IPS-11a (cell line): ENCODE measurements around the gene NSD1.

Experiments used
- H3K4me3 ChIP-seq: one replicate; pipeline ENCODE4 v1.5.1; 2013; ENCODE audit warnings: low read depth, low read length, control low read depth

NSD1 gene, protein sequence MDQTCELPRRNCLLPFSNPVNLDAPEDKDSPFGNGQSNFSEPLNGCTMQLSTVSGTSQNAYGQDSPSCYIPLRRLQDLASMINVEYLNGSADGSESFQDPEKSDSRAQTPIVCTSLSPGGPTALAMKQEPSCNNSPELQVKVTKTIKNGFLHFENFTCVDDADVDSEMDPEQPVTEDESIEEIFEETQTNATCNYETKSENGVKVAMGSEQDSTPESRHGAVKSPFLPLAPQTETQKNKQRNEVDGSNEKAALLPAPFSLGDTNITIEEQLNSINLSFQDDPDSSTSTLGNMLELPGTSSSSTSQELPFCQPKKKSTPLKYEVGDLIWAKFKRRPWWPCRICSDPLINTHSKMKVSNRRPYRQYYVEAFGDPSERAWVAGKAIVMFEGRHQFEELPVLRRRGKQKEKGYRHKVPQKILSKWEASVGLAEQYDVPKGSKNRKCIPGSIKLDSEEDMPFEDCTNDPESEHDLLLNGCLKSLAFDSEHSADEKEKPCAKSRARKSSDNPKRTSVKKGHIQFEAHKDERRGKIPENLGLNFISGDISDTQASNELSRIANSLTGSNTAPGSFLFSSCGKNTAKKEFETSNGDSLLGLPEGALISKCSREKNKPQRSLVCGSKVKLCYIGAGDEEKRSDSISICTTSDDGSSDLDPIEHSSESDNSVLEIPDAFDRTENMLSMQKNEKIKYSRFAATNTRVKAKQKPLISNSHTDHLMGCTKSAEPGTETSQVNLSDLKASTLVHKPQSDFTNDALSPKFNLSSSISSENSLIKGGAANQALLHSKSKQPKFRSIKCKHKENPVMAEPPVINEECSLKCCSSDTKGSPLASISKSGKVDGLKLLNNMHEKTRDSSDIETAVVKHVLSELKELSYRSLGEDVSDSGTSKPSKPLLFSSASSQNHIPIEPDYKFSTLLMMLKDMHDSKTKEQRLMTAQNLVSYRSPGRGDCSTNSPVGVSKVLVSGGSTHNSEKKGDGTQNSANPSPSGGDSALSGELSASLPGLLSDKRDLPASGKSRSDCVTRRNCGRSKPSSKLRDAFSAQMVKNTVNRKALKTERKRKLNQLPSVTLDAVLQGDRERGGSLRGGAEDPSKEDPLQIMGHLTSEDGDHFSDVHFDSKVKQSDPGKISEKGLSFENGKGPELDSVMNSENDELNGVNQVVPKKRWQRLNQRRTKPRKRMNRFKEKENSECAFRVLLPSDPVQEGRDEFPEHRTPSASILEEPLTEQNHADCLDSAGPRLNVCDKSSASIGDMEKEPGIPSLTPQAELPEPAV (N-terminal part only)

GRCh38 chr5:177133096-177133852 lies at the start of gene NSD1:
Gene NSD1 (plus strand): TSS chr5:177133773. CDS start chr5:177135104, 1,331 bp downstream.
- peak within 1 kb of the TSS; percentile 83 for H3K4me3 ChIP-seq

GRCh38 chr5:177084175-177084574 lies 49.4 kb upstream of the NSD1 start:
- H3K4me3 ChIP-seq: no peak overlapping the region

DNA sequence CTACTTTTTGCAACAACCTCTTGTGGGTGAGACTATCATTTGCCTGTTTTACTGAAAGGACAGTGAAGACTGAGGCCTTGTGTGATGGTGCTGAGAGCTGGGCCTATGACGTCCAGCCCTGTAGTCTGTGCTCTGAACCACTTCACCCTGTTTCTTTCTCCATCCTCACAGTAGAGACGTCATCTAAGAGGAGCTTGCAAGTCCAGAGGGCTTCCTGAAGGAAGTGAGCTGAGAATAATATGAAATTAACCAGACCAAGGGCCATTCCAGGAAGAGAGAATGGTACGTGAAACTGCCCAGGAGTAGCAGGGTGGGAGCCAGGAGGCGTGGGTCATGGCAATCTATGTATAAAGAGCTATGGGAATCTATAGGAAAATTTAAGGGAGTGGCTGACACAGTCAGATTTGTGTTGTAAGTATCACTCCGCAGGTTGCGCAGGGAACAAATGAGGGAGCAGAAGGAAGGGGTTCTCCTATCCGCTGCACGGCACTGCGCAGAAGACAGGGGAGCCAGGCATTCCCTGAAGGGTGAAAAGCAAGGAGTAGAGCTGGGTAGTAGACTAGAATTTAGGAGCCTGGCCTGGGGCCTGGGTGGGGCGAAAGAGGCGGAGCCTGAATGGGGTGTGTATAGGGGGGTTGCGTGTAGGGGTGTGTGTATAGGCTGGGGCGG lies 47.5 kb upstream of the NSD1 start:
- H3K4me3 ChIP-seq: peak overlapping the region; percentile 8

DNA sequence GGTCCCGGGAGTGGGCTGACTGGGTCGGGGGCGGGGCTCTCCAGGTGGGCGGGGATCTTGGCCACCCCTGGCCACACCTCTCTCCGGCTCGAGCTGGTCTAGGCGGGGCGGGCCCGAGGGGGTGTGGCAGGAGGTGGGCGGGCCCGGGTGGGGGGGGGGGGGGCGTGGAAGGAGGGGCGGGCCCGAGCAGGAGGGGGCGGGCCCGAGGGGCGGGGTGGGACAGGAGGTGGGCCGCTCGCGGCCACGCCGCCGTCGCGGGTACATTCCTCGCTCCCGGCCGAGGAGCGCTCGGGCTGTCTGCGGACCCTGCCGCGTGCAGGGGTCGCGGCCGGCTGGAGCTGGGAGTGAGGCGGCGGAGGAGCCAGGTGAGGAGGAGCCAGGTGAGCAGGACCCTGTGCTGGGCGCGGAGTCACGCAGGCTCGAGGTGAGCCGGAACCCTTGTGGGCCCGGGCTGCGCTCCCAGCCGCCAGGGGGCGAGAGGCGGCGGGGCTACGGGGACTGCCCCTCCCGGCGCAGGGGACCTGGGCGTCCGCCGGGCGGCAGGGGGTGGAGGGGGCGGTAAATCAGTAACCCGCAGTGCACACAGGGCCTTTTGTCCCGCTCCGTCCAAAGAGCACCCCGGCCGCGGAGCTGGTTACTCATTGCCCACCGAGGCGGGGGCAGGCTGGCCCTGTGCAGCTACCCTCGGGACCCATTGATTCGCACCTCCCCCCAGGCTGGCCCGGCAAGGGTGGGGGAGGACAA lies 46.7 kb upstream of the NSD1 start, which contains the start of gene FGFR4:
TSS of gene FGFR4 (plus strand) at position 262 of the 744 bp plus-strand sequence. CDS start 2,688 bp downstream, outside the sequence.
- H3K4me3 ChIP-seq: peak within 1 kb of the TSS; percentile 61

DNA sequence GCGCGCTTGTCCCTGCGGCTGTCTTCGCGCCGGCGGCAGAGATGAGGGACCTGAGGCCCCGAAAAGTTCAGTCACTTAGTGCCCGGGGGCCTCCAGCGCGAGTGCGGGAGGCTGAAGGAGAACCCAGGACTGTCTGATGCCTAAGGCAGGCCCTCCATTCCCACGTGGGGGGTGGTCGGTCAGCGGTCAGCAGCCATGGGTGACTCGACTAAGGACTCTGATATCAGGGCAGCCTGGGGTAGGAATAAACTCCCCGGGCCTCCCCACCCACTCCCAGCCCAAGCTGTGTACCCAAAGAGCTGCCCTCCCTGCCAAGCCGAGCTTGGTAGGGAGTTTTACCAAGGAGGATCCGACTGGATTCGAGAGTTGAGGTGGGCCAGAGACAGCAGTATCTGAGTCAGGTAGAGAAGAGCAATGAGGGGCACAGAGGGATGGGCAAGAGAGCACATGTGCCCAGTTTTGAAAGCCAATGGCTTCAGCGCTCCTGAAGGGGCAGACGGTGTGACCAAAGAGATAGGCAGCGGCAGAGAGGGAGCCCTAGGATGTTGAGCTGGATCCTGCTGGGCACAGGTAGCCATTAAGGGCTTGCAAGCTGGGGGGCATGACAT lies 46.1 kb upstream of the NSD1 start:
- peak overlapping the region; percentile 61 for H3K4me3 ChIP-seq

DNA sequence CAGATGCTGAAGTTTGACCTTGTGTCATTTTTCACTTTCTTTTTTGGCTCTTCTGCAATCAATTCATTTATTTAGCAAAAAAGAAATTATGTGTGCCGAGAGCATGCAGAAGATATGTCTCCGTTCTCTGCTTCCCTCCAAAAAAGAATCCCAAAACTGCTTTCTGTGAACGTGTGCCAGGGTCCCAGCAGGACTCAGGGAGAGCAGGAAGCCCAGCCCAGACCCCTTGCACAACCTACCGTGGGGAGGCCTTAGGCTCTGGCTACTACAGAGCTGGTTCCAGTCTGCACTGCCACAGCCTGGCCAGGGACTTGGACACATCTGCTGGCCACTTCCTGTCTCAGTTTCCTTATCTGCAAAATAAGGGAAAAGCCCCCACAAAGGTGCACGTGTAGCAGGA lies 44.4 kb upstream of the NSD1 start:
- no peak overlapping the region for H3K4me3 ChIP-seq

- H3K4me3 ChIP-seq: no peak overlapping the region
Observed at GRCh38 chr5:177089825-177090641, 43.5 kb upstream of the NSD1 start.

DNA sequence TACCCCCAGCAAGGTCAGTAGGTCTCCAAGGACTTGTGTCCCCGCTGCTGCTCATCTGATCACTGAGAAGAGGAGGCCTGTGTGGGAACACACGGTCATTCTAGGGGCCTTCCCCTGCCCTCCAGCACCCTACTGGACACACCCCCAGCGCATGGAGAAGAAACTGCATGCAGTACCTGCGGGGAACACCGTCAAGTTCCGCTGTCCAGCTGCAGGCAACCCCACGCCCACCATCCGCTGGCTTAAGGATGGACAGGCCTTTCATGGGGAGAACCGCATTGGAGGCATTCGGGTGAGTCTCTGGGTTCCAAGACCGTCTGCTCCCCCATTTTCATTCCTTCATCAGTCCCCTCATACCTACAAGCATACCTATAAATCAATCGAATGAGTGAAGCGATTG lies 42.8 kb upstream of the NSD1 start:
- no peak overlapping the region for H3K4me3 ChIP-seq

- H3K4me3 ChIP-seq: no peak overlapping the region
Observed at GRCh38 chr5:177091232-177091631, 42.3 kb upstream of the NSD1 start.

DNA sequence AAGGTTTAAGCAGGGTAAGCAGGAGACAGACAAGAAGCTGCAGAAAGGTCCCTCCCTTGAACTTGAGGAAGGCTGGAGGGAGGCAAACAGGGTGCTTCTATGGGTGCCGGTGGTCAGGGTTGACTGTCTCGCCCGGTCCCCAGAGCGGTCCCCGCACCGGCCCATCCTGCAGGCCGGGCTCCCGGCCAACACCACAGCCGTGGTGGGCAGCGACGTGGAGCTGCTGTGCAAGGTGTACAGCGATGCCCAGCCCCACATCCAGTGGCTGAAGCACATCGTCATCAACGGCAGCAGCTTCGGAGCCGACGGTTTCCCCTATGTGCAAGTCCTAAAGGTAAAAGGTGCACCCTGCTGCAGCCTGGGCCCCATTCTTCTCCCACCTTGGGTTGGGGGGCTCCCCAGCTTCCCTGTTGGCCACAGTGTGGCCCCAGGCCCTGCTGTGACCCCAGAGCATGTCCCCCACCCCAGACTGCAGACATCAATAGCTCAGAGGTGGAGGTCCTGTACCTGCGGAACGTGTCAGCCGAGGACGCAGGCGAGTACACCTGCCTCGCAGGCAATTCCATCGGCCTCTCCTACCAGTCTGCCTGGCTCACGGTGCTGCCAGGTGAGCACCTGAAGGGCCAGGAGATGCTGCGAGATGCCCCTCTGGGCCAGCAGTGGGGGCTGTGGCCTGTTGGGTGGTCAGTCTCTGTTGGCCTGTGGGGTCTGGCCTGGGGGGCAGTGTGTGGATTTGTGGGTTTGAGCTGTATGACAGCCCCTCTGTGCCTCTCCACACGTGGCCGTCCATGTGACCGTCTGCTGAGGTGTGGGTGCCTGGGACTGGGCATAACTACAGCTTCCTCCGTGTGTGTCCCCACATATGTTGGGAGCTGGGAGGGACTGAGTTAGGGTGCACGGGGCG lies 41.1 kb upstream of the NSD1 start:
- H3K4me3 ChIP-seq: no peak overlapping the region

GRCh38 chr5:177093082-177093712 lies 40.4 kb upstream of the NSD1 start:
- no peak overlapping the region for H3K4me3 ChIP-seq

GRCh38 chr5:177093803-177094202 lies 39.8 kb upstream of the NSD1 start:
- no peak overlapping the region for H3K4me3 ChIP-seq

- H3K4me3 ChIP-seq: no peak overlapping the region
Observed at GRCh38 chr5:177094224-177095087, 39.1 kb upstream of the NSD1 start.

DNA sequence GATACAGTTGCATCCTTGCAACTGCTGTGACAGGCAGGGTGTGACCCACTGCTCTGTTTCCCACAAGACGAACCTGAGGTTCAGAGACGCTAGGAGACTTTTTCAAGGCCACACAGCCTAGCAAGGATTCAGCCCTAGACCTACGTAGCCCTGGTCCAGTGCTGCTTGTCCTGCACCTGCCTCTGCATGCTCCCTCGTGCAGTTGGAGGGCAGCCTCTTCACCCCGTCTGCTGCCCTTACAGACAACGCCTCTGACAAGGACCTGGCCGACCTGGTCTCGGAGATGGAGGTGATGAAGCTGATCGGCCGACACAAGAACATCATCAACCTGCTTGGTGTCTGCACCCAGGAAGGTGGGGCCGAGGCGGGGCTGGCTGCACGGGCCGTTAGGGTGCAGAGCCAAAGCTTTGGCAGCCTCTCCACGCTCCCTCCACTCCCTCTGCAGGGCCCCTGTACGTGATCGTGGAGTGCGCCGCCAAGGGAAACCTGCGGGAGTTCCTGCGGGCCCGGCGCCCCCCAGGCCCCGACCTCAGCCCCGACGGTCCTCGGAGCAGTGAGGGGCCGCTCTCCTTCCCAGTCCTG lies 38.4 kb upstream of the NSD1 start:
- no peak overlapping the region for H3K4me3 ChIP-seq
